ENCODE data around the gene OPN3. TPM values are rescaled to one million over a fixed set of nuclear protein-coding genes. Genes with fewer than 3 reads are reported as not detected.

The OPN3 gene
- total and polyA plus RNA-seq, 2 experiments from 2014 or later: 14.0 to 15.2 TPM

GRCh38 chr1:241658081-241658793, 18.1 kb upstream of the OPN3 start:
- in situ Hi-C loops (cut with MboI): no loop called here
- H3K9me2 ChIP-seq (ENCODE audit: insufficient read depth): no peaks in the 10 kb centered on the region
- no peak overlapping the region for H3K4me2 ChIP-seq (ENCODE audit: unreplicated experiment)
- no peak overlapping the region for H3K9ac ChIP-seq
- H3K27ac ChIP-seq: no peak overlapping the region
- no peaks in the 10 kb centered on the region for H3F3A ChIP-seq (ENCODE audit: insufficient read depth)
- TF ChIP-seq EZH2 (IDR thresholded peaks at IDR 0.05; ENCODE audit: insufficient read depth, poor library complexity, severe bottlenecking) (no peak), EZH2phosphoT487 (IDR thresholded peaks at IDR 0.05; ENCODE audit: insufficient read depth, low read depth) (no peak)
- H3K4me3 ChIP-seq: no peak overlapping the region
- H3K9me3 ChIP-seq (ENCODE audit: low read depth): no peaks in the 10 kb centered on the region
- no peaks in the 10 kb centered on the region for H4K20me1 ChIP-seq (ENCODE audit: insufficient read depth)
- no peak overlapping the region for H2AFZ ChIP-seq
- no peaks in the 10 kb centered on the region for H3K27me3 ChIP-seq (replicated peaks; ENCODE audit: insufficient read depth)
- no peak for DNase-seq
- H3K4me1 ChIP-seq (ENCODE audit: insufficient read depth): no peaks in the 10 kb centered on the region
- WGBS, 2 experiments (ENCODE audit: low coverage in 1 of 2, low lambda C conversion rate in 2 of 2, missing lambda C conversion rate in 2 of 2): 86 to 93% methylated on average over 3 of the region's 3 CpGs
- H3K36me3 ChIP-seq (ENCODE audit: low read depth): no peaks in the 10 kb centered on the region
- no peaks in the 10 kb centered on the region for H3K79me2 ChIP-seq (ENCODE audit: insufficient read depth)

DNA sequence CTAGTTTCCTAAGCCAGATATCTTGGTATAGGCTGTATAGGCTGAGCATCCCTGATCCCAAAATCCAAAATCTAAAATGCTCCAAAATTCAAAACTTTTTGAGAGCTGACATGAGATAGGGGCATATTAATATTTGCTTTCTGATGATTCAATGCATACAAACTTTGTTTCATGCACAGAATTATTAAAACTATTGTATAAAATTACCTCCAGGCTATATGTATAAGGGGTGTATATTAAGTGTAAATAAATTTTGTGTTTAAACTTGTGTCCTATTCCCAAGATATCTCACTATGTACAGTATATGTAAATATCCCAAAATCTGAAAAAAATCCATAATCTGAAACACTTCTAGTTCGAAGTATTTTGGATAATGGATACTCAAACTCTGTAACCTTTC, 14.5 kb upstream of the OPN3 start:
- 72 to 76% methylated on average over 1 of the region's 1 CpG for WGBS, 2 experiments (ENCODE audit: low coverage in 1 of 2, low lambda C conversion rate in 2 of 2, missing lambda C conversion rate in 2 of 2)
- H4K20me1 ChIP-seq (ENCODE audit: insufficient read depth): no peaks in the 10 kb centered on the region
- no peaks in the 10 kb centered on the region for H3K9me2 ChIP-seq (ENCODE audit: insufficient read depth)
- H3K36me3 ChIP-seq (ENCODE audit: low read depth): no peaks in the 10 kb centered on the region
- no peak overlapping the region for H3K9ac ChIP-seq
- no peaks in the 10 kb centered on the region for H3K79me2 ChIP-seq (ENCODE audit: insufficient read depth)
- H3F3A ChIP-seq (ENCODE audit: insufficient read depth): no peaks in the 10 kb centered on the region
- H3K27ac ChIP-seq: no peak overlapping the region
- TF ChIP-seq EZH2phosphoT487 (IDR thresholded peaks at IDR 0.05; ENCODE audit: insufficient read depth, low read depth): no peak
- no peak for TF ChIP-seq EZH2 (IDR thresholded peaks at IDR 0.05; ENCODE audit: insufficient read depth, poor library complexity, severe bottlenecking)
- no peaks in the 10 kb centered on the region; the same call in 1 of the 2 replicates for H3K27me3 ChIP-seq (replicated peaks; ENCODE audit: insufficient read depth)
- no peak for DNase-seq
- H3K4me1 ChIP-seq (ENCODE audit: insufficient read depth): no peaks in the 10 kb centered on the region
- in situ Hi-C loops (cut with MboI): no loop called here
- H2AFZ ChIP-seq: no peak overlapping the region
- no peak overlapping the region for H3K4me3 ChIP-seq
- no peak overlapping the region for H3K4me2 ChIP-seq (ENCODE audit: unreplicated experiment)
- H3K9me3 ChIP-seq (ENCODE audit: low read depth): no peaks in the 10 kb centered on the region

- in situ Hi-C loops (cut with MboI): no loop called here
These were observed 13.8 kb upstream of the OPN3 start for GRCh38 chr1:241654019-241654418.

DNA sequence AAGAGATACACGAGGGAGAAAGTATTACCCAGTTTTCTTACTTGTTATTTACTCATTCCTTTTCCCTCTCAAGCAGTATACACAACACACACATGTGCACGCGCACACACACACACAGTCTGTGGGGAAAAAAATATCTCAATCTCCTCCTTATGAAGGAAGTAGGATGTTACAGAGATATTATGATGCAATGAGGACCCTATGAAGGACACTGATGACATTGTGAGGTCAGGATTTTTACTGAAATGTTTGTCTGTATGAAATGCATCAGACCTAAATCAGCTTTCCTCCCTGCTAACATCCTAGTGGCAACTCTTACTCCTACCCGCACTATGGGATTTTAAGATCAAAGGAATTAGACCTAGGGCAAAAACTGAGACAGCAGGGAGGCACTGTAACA, 11.8 kb upstream of the OPN3 start, which contains the start of gene WDR64:
Gene WDR64, plus strand, starts transcription at position 270 of the 400 bp plus-strand sequence. CDS start 204 bp downstream, outside the sequence.
- H3K36me3 ChIP-seq (ENCODE audit: low read depth): no peaks in the 10 kb centered on the region
- TF ChIP-seq EZH2phosphoT487 (IDR thresholded peaks at IDR 0.05; ENCODE audit: insufficient read depth, low read depth) (no peak), EZH2 (IDR thresholded peaks at IDR 0.05; ENCODE audit: insufficient read depth, poor library complexity, severe bottlenecking) (no peak)
- H3F3A ChIP-seq (ENCODE audit: insufficient read depth): no peaks in the 10 kb centered on the region
- H3K4me1 ChIP-seq (ENCODE audit: insufficient read depth): no peaks in the 10 kb centered on the region
- no peak for DNase-seq
- H3K27ac ChIP-seq: no peak within 1 kb of the TSS
- H3K9me2 ChIP-seq (ENCODE audit: insufficient read depth): no peaks in the 10 kb centered on the region
- no peak within 1 kb of the TSS for H2AFZ ChIP-seq
- no peak within 1 kb of the TSS for H3K4me2 ChIP-seq (ENCODE audit: unreplicated experiment)
- no peaks in the 10 kb centered on the region for H4K20me1 ChIP-seq (ENCODE audit: insufficient read depth)
- H3K79me2 ChIP-seq (ENCODE audit: insufficient read depth): no peaks in the 10 kb centered on the region
- 88 to 93% methylated on average over 4 of the region's 4 CpGs for WGBS, 2 experiments (ENCODE audit: low coverage in 1 of 2, low lambda C conversion rate in 2 of 2, missing lambda C conversion rate in 2 of 2)
- H3K4me3 ChIP-seq: no peak within 1 kb of the TSS
- H3K9ac ChIP-seq: no peak within 1 kb of the TSS
- no peaks in the 10 kb centered on the region for H3K9me3 ChIP-seq (ENCODE audit: low read depth)
- in situ Hi-C loops (cut with MboI): no loop called here
- H3K27me3 ChIP-seq (replicated peaks; ENCODE audit: insufficient read depth): no peaks in the 10 kb centered on the region; the same call in 1 of the 2 replicates

More at GRCh38 chr1:241654019-241654418, 13.8 kb upstream of the OPN3 start:
- Histone ChIP-seq H2AFZ (no peak overlapping the region), H3K4me1 (ENCODE audit: insufficient read depth) (no peaks in the 10 kb centered on the region), H3F3A (ENCODE audit: insufficient read depth) (no peaks in the 10 kb centered on the region), H3K4me3 (no peak overlapping the region), H3K36me3 (ENCODE audit: low read depth) (no peaks in the 10 kb centered on the region), H3K9me3 (ENCODE audit: low read depth) (no peaks in the 10 kb centered on the region), H3K9me2 (ENCODE audit: insufficient read depth) (no peaks in the 10 kb centered on the region), H3K9ac (no peak overlapping the region), H3K27me3 (replicated peaks; ENCODE audit: insufficient read depth) (no peaks in the 10 kb centered on the region; the same call in 1 of the 2 replicates), H3K27ac (no peak overlapping the region), H3K79me2 (ENCODE audit: insufficient read depth) (no peaks in the 10 kb centered on the region), H4K20me1 (ENCODE audit: insufficient read depth) (no peaks in the 10 kb centered on the region), H3K4me2 (ENCODE audit: unreplicated experiment) (no peak overlapping the region)
- no peak for DNase-seq
- no peak for TF ChIP-seq EZH2phosphoT487 (IDR thresholded peaks at IDR 0.05; ENCODE audit: insufficient read depth, low read depth)
- TF ChIP-seq EZH2 (IDR thresholded peaks at IDR 0.05; ENCODE audit: insufficient read depth, poor library complexity, severe bottlenecking): no peak
- 29 to 56% methylated on average over 1 of the region's 1 CpG for WGBS, 2 experiments (ENCODE audit: low coverage in 1 of 2, low lambda C conversion rate in 2 of 2, missing lambda C conversion rate in 2 of 2)
